Measurements from ENCODE around the gene PLXDC1.
"Not testable (repeated sequence)": the region's sequence is repeated elsewhere in the genome, so short reads cannot be mapped to it uniquely, and the experiment has no call there.

Gene PLXDC1

GRCh38 chr17:39183045-39183444, 31.6 kb upstream of the PLXDC1 start:
- no peak for DNase-seq (ENCODE audit: low read depth in 2 of 3, low spot score in 2 of 3)

- DNase-seq (ENCODE audit: low read depth in 2 of 3, low spot score in 2 of 3) = no peak
Measured at GRCh38 chr17:39181303-39181702, 29.9 kb upstream of the PLXDC1 start.

GRCh38 chr17:39178536-39178935, 27.1 kb upstream of the PLXDC1 start:
- DNase-seq (ENCODE audit: low read depth in 2 of 3, low spot score in 2 of 3) = no peak

- no peak for DNase-seq (ENCODE audit: low read depth in 2 of 3, low spot score in 2 of 3)
Measured at GRCh38 chr17:39177256-39177655, 25.8 kb upstream of the PLXDC1 start.

GRCh38 chr17:39175695-39176093, 24.3 kb upstream of the PLXDC1 start:
- no peak for DNase-seq (ENCODE audit: low read depth in 2 of 3, low spot score in 2 of 3)

DNA sequence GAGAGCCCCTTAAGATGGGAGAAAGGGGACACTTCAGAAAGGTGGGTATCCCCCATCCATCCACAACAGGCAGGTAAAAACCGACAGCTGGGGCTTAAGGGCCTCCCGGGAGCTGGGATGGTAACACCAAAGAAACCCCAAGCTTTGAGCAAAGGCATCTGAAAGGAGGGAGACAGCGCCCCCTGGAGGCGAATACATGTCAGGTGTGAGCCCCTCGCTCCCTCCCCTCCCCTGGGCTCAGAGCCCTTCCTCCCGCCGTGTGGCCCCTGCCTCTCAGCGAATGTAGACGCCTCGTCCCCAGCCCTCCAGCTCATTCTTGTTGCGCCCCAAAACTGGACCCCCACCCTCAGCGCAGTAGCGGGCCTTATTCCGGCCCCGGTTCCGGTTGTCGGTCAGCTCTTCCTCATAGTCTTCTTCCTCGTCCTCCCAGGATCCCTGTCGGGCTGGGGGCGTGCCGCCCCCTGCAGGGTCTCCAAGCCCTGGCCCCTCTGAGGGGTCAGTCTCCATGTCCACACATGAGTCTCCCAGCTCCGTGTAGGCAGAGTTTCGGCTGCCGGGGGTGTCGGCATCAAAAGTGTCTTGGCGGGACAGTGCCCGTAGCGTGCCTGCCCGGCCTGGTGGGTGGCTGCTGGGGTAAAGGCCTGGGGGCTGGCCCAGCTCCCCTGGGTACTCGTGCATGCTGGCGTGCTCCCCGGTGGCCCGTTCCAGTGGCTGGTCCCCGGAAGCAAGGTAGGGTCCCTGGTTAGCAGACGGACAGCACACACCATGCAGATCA, 23.7 kb upstream of the PLXDC1 start:
- DNase-seq (ENCODE audit: low read depth in 2 of 3, low spot score in 2 of 3) = peak in 1 of 3 experiments; percentile 74

GRCh38 chr17:39173526-39174274, 22.3 kb upstream of the PLXDC1 start:
- DNase-seq (ENCODE audit: low read depth in 2 of 3, low spot score in 2 of 3) = no peak

GRCh38 chr17:39173080-39173479, 21.6 kb upstream of the PLXDC1 start:
- DNase-seq (ENCODE audit: low read depth in 2 of 3, low spot score in 2 of 3) = no peak

GRCh38 chr17:39171933-39172332, 20.5 kb upstream of the PLXDC1 start:
- DNase-seq (ENCODE audit: low read depth in 2 of 3, low spot score in 2 of 3) = no peak

DNA sequence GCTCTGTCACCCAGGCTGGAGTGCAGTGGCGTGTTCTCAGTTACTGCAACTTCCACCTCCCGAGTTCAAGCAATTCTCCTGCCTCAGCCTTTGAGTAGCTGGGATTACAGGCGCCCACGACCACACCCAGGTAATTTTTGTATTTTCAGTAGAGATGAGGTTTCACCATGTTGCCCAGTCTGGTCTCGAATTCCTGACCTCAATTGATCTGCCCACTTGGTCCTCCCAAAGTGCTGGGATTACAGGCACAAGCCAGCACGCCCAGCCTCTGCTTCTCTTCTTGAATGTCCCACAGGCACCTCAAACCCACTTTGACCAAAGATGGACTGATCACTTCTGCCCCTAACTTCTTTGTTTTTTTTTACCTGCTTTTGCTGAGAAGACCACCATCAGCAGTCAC, 19.1 kb upstream of the PLXDC1 start:
- DNase-seq (ENCODE audit: low read depth in 2 of 3, low spot score in 2 of 3) = no peak

GRCh38 chr17:39170109-39170508, 18.7 kb upstream of the PLXDC1 start:
- no peak for DNase-seq (ENCODE audit: low read depth in 2 of 3, low spot score in 2 of 3)

DNA sequence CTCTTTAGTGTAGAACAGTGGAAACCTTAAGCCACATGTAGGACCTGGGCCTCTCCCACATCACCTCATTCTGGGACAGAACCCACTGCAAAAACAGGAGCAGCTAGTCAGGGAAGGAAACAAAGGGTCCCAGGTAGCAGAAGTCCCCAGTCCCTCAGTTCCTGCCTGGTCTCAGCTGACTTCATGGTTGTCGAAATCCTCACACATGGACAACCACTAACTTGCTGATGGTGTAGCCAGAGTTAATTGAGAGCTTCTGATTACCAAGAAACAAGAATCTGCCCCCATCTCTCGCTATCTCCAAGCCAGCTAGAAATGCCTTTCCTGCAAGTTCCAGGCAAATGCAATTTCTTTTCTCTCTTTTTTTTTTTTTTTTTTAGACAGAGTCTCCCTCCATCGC, 18.1 kb upstream of the PLXDC1 start:
- no peak for DNase-seq (ENCODE audit: low read depth in 2 of 3, low spot score in 2 of 3)

- no peak for DNase-seq (ENCODE audit: low read depth in 2 of 3, low spot score in 2 of 3)
Measured at GRCh38 chr17:39169101-39169500, 17.7 kb upstream of the PLXDC1 start.

DNA sequence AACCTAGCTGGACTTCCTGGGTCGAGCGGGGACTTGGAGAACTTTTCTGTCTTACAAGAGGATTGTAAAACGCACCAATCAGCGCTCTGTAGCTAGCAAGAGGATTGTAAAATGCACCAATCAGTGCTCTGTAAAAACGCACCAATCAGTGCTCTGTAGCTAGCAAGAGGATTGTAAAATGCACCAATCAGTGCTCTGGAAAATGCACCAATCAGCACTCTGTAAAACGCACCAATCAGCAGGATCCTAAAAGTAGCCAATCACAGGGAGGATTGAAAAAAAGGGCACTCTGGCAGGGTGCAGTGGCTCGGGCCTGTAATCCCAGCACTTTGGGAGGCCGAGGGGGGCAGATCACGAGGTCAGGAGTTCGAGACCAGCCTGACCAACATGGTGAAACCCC, 17.1 kb upstream of the PLXDC1 start:
- not testable (repeated sequence) for DNase-seq (ENCODE audit: low read depth in 2 of 3, low spot score in 2 of 3)

GRCh38 chr17:39167476-39167875, 16.0 kb upstream of the PLXDC1 start:
- no peak for DNase-seq (ENCODE audit: low read depth in 2 of 3, low spot score in 2 of 3)

DNA sequence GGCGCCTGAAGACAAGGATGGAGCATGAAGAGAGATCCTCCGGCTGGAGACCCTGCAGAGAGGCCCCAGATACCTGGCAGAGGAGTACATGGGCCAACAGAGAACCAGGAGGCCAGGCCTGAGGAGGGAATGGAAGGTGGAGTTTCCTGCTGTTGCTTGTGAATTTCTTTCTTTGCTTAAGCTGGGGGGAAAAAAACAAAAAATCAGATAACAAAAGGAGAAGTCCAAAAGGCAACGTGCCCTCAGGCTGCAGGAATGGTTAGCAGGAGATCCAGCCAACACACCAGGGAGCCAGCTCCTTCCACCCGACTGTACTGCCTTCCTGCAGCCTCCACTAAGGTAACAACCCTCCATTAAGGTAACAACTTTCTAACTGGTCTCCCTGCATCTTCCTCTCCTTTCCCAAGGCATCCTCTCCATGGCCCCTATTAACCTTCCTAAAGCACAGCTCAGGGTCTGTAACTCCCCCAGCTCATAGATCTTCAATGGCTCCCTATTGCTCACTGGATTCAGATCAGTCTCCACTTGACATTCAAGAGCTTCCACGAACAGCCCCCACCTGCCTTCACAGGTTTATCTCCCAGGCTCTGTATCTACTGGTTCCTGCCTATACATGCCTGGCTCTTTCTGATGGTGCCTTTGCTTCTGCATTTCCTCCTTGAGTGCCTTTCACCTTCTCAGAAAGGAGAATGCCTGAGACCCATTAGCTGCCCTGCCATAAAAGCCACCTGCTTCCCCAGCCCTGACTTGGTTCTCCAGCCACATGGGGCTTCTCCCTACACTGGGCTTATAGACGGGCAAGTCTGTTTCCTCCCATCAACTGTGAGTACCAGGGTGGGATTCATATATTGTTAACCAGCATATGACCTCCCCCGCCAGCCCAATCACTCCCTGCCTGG, 15.2 kb upstream of the PLXDC1 start:
- DNase-seq (ENCODE audit: low read depth in 2 of 3, low spot score in 2 of 3) = no peak

DNA sequence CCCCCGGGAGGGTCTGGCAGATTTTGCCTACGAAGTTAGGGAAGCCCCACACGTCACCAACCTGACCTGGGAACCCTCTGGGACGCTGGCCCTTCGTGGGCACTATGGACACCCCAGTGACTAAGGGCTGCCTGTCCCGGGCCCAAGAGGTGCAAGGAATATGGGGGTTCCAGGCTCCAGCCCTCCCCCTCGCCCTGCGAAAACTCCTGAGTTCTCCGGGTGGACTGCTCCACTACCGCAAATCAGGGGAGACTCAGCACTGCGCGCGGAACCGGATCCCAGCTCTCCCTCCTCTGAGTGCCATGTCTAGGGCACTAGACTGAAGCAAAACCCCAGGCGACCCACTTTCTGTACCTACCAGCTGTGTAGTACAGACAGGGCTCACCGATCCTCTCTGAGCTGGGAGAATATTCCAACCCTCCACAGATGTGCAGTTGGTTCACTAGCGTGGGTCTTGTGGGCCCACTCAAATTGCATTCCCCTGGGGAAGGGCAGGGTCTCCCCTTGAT, 14.5 kb upstream of the PLXDC1 start, which contains the start of gene ARL5C:
Gene ARL5C, minus strand, starts transcription at position 321 of the 509 bp plus-strand sequence. CDS start 401 bp downstream, outside the sequence.
- DNase-seq (ENCODE audit: low read depth in 2 of 3, low spot score in 2 of 3) = no peak

GRCh38 chr17:39165178-39165840, 13.9 kb upstream of the PLXDC1 start:
- DNase-seq (ENCODE audit: low read depth in 2 of 3, low spot score in 2 of 3) = no peak

DNA sequence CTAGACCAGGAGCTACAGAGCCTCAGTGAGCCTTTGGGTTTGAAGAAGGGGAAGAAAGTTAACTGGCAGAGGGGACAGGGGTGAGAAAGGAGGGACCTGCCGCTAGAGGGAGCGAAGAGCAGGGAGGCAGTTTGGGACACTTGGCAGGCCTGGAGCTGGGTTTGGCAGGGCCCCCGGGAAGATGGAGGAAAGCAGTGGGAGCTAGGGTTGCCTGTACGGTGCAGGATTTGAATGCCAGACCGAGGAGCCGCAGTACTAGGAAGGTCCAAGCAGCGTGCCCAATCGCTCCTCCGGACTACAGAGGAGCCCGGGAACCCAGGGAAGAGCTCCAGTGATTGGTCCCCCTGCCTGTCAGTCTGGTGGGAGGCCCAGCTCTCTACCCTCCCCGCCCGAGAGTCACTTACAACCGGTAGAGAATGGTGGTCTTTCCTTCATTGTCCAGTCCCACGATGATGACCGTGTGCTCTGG, 13.3 kb upstream of the PLXDC1 start:
- peak; percentile 52 to 65 (median 56) for DNase-seq (ENCODE audit: low read depth in 2 of 3, low spot score in 2 of 3)

- no peak for DNase-seq (ENCODE audit: low read depth in 2 of 3, low spot score in 2 of 3)
Measured at GRCh38 chr17:39161962-39162361, 10.5 kb upstream of the PLXDC1 start.

DNA sequence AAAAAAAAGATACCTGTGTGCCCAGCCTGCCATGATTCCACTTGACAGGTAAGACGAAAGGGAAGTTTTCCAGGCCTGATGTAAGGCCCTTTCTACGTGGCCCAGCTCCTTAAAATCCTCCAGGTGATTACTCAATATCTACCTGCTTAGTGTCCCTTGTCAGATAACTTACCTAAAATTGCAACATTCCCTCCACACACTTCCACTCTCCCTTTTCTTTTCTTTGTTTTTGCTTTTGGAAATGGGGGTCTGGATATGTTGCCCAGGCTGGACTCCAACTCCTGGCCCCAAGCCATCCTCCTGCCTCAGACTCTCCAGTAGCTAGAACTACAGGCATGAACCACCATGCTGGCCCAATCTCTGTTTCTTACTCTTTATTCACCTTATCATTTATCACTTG, 7.2 kb upstream of the PLXDC1 start:
- DNase-seq (ENCODE audit: low read depth in 2 of 3, low spot score in 2 of 3) = no peak

Measured in activated CD8-positive, alpha-beta memory T cell treated with anti-CD3 and anti-CD28 coated beads for 48 hours (primary cell).